NT2/D1 (cell line): ENCODE data around the gene FGFBP1.

Experiments
- YY1 ChIP-seq: IDR thresholded peaks from 2 replicates; pipeline ENCODE4 v1.6.1; 2011; ENCODE audit not compliant: insufficient read length, insufficient read depth
- ZNF274 ChIP-seq: IDR thresholded peaks from 2 replicates; pipeline ENCODE4 v1.6.1; 2011; ENCODE audit warnings: mild to moderate bottlenecking, low read depth, low read length

DNA sequence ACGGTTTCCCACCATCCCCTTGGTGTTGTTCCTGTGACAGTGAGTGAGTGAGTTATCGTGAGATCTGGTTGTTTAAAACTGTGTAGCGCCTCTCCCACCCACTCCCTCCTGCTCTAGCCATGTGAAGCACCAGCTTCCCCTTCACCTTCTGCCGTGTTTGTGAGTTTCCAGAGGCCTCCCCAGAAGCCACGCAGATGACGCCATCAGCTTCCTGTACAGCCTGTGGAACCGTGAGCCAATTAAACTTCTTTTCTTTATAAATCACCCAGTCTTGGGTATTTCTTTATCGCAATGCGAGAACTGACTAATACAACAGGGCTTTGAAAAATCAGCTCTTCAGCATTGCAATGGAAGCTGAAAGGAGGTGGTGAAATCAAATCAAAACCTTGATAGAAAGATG lies 50.0 kb downstream of the FGFBP1 start:
- TF ChIP-seq YY1, result no peak
- no peak for TF ChIP-seq ZNF274
